ENCODE results near the gene DUSP19. TPM values are rescaled to one million over a fixed set of nuclear protein-coding genes. Genes with fewer than 3 reads are reported as not detected.
A peak's percentile ranks its signal among the peaks of the same experiment; 100 is the strongest.

The DUSP19 gene
- total and polyA plus RNA-seq, 5 donors from 2014 or later = 0.21 to 1.7 (median 1.4) TPM

DNA sequence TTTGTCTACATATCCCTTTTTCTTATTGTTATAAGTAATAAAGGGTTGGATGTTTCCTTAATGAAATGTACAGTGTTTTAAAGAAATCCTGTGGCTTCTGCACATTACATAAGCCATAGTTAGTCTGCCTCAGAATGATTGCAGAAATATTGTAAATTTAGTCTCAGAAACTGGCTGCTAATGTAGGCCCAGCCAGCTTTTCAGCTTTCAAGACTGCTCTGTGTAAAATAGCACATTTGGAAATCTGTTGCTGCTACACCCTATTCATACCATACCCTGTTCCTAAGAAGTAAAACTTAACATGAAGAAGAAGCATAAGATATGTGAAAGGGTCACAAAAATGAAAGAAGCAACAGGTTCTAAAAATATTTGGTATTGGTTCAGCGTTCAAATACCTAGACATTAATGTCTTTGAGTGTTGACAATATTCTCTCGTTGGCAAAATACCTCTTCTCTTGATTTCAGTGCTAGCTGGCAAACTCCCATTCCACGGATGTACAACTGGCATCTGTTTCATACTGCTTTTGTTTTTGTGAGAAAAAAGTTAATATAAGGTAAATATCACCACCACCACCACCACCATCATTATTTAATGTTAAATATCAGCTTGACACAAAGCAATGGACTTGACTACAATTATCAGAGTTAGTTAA, 21.1 kb upstream of the DUSP19 start:
- Mint-ChIP-seq H3K27me3 (peaks cover 17% of the 10 kb centered on the region), H3K9me3 (peaks cover 0 to 3% (median 0%) of the 10 kb centered on the region in 7 donors), H3K27ac (no peak overlapping the region), H3K4me1 (no peaks in the 10 kb centered on the region), H3K36me3 (no peaks in the 10 kb centered on the region), H3K4me3 (no peak overlapping the region)
- H3K9me3 ChIP-seq (ENCODE audit: control insufficient read depth in 2 of 2, low read length in 2 of 2) = no peaks in the 10 kb centered on the region
- peaks cover 4% of the 10 kb centered on the region for H3K27me3 ChIP-seq (ENCODE audit: control insufficient read depth, insufficient read depth, low read length)
- no peak overlapping the region for H3K27ac ChIP-seq (ENCODE audit: insufficient read depth, low read length, poor library complexity, severe bottlenecking)
- no peak for DNase-seq
- ATAC-seq (ENCODE audit: low read depth in 2 of 2) = no peak
- no peak overlapping the region for H3K4me3 ChIP-seq (ENCODE audit: low read depth, low read length)
- no peaks in the 10 kb centered on the region for H3K4me1 ChIP-seq (ENCODE audit: control insufficient read depth, insufficient read depth, low read length, poor library complexity, severe bottlenecking)
- no peaks in the 10 kb centered on the region for H3K36me3 ChIP-seq (ENCODE audit: control insufficient read depth, insufficient read depth, low read length)

DNA sequence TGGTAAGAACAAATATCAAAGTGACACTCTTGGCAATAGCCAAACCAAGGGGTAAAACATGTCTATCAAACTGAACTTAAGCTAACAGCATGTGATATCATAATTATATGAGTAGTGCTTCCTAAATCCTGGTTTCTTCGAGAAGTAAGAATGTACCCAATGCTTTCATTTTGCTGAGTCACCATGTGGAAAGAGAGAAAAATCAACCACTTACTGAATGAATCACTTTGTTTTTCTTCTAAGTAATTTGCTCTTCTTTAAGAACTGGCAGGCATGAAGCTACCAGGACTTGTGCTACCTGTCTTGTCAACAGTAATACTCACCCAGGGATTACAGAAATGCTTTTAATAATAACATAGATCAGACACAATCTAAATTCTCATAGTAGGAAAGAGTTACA, 19.0 kb upstream of the DUSP19 start:
- Histone ChIP-seq H3K27me3 (ENCODE audit: control insufficient read depth, insufficient read depth, low read length) (peaks cover 4% of the 10 kb centered on the region), H3K36me3 (ENCODE audit: control insufficient read depth, insufficient read depth, low read length) (no peaks in the 10 kb centered on the region), H3K4me3 (ENCODE audit: low read depth, low read length) (no peak overlapping the region), H3K4me1 (ENCODE audit: control insufficient read depth, insufficient read depth, low read length, poor library complexity, severe bottlenecking) (no peaks in the 10 kb centered on the region), H3K9me3 (ENCODE audit: control insufficient read depth in 2 of 2, low read length in 2 of 2) (no peaks in the 10 kb centered on the region), H3K27ac (ENCODE audit: insufficient read depth, low read length, poor library complexity, severe bottlenecking) (no peak overlapping the region)
- Mint-ChIP-seq H3K27me3 (peaks cover 30% of the 10 kb centered on the region), H3K36me3 (no peaks in the 10 kb centered on the region), H3K4me3 (no peak overlapping the region), H3K4me1 (peaks cover 0 to 5% (median 0%) of the 10 kb centered on the region in 4 donors), H3K27ac (peak overlapping the region in 1 of 3 donors; percentile 14), H3K9me3 (peaks cover 0 to 3% (median 0%) of the 10 kb centered on the region in 7 donors)
- DNase-seq = no peak
- ATAC-seq (ENCODE audit: low read depth in 2 of 2) = no peak

DNA sequence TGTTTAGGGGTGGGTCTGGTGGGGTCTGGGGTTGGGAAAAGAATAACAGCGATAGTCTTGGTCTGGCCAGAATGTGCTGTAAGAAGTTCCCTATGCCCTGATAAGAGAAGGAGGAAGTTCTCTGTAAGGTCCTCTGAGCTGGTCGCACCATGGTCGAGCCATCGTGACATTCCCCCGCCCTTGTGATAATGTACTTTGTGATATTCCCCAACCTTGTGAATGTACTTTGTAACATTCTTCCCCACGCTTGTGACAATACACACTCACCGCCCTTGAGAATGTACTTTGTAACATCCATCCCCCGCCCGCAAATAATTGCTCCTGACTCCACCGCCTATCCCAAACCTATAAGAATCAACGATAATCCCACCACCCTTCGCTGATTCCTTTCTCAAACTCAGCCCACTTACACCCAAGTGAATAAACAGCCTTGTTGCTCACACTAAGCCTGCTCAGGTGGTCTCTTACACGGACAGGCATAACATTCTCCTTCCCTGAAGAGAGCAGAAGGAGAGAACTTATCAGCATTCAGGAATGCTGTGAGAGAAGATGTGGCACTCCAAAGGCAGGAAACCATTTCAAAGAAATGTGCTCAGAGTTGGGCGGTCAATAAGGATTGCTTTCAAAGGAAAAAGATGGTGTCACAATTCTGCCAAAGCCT, 17.8 kb upstream of the DUSP19 start:
- Mint-ChIP-seq H3K9me3 (peaks cover 0 to 3% (median 0%) of the 10 kb centered on the region in 7 donors), H3K36me3 (no peaks in the 10 kb centered on the region), H3K4me1 (peaks cover 0 to 5% (median 0%) of the 10 kb centered on the region in 4 donors), H3K27me3 (peaks cover 30% of the 10 kb centered on the region), H3K27ac (no peak overlapping the region), H3K4me3 (no peak overlapping the region)
- Histone ChIP-seq H3K27me3 (ENCODE audit: control insufficient read depth, insufficient read depth, low read length) (peaks cover 4% of the 10 kb centered on the region), H3K27ac (ENCODE audit: insufficient read depth, low read length, poor library complexity, severe bottlenecking) (no peak overlapping the region), H3K4me1 (ENCODE audit: control insufficient read depth, insufficient read depth, low read length, poor library complexity, severe bottlenecking) (no peaks in the 10 kb centered on the region), H3K4me3 (ENCODE audit: low read depth, low read length) (no peak overlapping the region), H3K9me3 (ENCODE audit: control insufficient read depth in 2 of 2, low read length in 2 of 2) (no peaks in the 10 kb centered on the region), H3K36me3 (ENCODE audit: control insufficient read depth, insufficient read depth, low read length) (no peaks in the 10 kb centered on the region)
- DNase-seq (no peak), ATAC-seq (ENCODE audit: low read depth in 2 of 2) (no peak)

DNA sequence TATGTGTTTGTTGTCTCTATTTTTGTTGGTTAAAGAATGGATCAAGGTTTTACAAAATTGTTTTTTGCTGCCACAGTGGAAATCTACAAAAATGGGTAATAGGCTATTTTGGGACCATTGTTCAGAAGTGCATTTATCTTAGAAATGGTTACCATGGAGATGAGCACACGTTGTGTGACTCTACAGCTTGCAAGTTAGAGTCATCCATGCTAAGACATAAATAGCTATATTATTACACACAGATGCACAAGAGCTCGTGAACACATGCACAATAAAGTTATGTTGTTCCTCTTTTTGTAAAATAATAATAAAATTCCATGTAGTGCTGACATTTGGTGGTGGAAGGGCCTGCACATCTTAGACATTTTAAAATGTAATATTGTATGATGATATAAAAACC, 15.5 kb upstream of the DUSP19 start:
- Histone ChIP-seq H3K36me3 (ENCODE audit: control insufficient read depth, insufficient read depth, low read length) (no peaks in the 10 kb centered on the region), H3K4me1 (ENCODE audit: control insufficient read depth, insufficient read depth, low read length, poor library complexity, severe bottlenecking) (no peaks in the 10 kb centered on the region), H3K27me3 (ENCODE audit: control insufficient read depth, insufficient read depth, low read length) (peaks cover 8% of the 10 kb centered on the region), H3K9me3 (ENCODE audit: control insufficient read depth in 2 of 2, low read length in 2 of 2) (no peaks in the 10 kb centered on the region), H3K27ac (ENCODE audit: insufficient read depth, low read length, poor library complexity, severe bottlenecking) (no peak overlapping the region), H3K4me3 (ENCODE audit: low read depth, low read length) (no peak overlapping the region)
- Mint-ChIP-seq H3K27ac (no peak overlapping the region), H3K9me3 (peaks cover 0 to 3% (median 0%) of the 10 kb centered on the region in 7 donors), H3K27me3 (peaks cover 36% of the 10 kb centered on the region), H3K4me3 (no peak overlapping the region), H3K4me1 (peaks cover 0 to 5% (median 0%) of the 10 kb centered on the region in 4 donors), H3K36me3 (no peaks in the 10 kb centered on the region)
- no peak for DNase-seq
- ATAC-seq (ENCODE audit: low read depth in 2 of 2) = no peak

DNA sequence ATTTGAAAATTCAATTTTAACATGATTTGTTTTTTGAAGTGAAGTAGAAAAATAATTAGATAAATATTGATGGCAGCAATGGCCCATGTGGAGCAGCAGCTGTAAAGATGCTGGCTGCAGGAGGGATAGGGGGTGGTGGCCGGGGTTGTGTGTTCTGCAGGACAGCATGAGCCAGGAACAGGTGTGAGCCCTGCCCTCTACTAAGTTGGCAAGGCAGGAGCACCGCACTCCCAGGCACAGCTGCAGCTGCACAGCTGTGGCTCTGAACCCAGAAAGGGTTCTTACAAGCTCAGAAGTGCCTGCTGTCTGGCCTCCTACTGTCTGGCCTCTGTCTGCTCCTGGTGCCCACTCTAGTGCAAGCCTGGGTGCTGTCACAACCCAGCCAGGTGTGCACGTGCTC, 10.0 kb upstream of the DUSP19 start:
- Mint-ChIP-seq H3K27ac (no peak overlapping the region), H3K4me1 (no peaks in the 10 kb centered on the region), H3K27me3 (peaks cover 26% of the 10 kb centered on the region), H3K9me3 (no peaks in the 10 kb centered on the region), H3K4me3 (no peak overlapping the region), H3K36me3 (no peaks in the 10 kb centered on the region)
- DNase-seq (no peak), ATAC-seq (ENCODE audit: low read depth in 2 of 2) (no peak)
- no peak overlapping the region for H3K4me3 ChIP-seq (ENCODE audit: low read depth, low read length)
- no peak overlapping the region for H3K27ac ChIP-seq (ENCODE audit: insufficient read depth, low read length, poor library complexity, severe bottlenecking)
- no peaks in the 10 kb centered on the region for H3K36me3 ChIP-seq (ENCODE audit: control insufficient read depth, insufficient read depth, low read length)
- no peaks in the 10 kb centered on the region for H3K4me1 ChIP-seq (ENCODE audit: control insufficient read depth, insufficient read depth, low read length, poor library complexity, severe bottlenecking)
- H3K27me3 ChIP-seq (ENCODE audit: control insufficient read depth, insufficient read depth, low read length) = peaks cover 4% of the 10 kb centered on the region
- no peaks in the 10 kb centered on the region for H3K9me3 ChIP-seq (ENCODE audit: control insufficient read depth in 2 of 2, low read length in 2 of 2)

DNA sequence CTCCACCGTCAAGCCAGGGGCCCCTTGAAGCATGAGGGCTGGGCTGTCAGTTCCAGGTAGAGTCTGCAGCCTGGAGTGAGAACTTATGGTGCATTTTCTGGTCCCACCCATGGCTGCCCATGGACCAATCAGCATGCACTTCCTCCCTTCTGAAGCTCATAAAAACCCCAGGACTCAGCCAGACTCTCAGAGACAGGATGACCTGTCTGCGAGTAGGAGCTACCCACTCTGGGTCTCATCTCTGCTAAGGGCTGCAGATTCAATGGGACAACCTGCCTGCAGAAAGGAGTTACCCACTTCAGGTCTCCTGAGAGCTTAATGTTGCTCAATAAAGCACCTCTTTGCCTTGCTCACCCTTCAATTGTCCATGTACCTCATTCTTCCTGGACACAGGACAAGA, 9.4 kb upstream of the DUSP19 start:
- no peak overlapping the region for H3K27ac Mint-ChIP-seq
- H3K9me3 Mint-ChIP-seq = no peaks in the 10 kb centered on the region
- H3K27ac ChIP-seq (ENCODE audit: insufficient read depth, low read length, poor library complexity, severe bottlenecking) = no peak overlapping the region
- no peak overlapping the region for H3K4me3 ChIP-seq (ENCODE audit: low read depth, low read length)
- no peaks in the 10 kb centered on the region for H3K36me3 Mint-ChIP-seq
- no peaks in the 10 kb centered on the region for H3K4me1 Mint-ChIP-seq
- H3K9me3 ChIP-seq (ENCODE audit: control insufficient read depth in 2 of 2, low read length in 2 of 2) = no peaks in the 10 kb centered on the region
- no peak overlapping the region for H3K4me3 Mint-ChIP-seq
- peaks cover 4% of the 10 kb centered on the region for H3K27me3 ChIP-seq (ENCODE audit: control insufficient read depth, insufficient read depth, low read length)
- DNase-seq (no peak), ATAC-seq (ENCODE audit: low read depth in 2 of 2) (no peak)
- peaks cover 23% of the 10 kb centered on the region for H3K27me3 Mint-ChIP-seq
- H3K4me1 ChIP-seq (ENCODE audit: control insufficient read depth, insufficient read depth, low read length, poor library complexity, severe bottlenecking) = no peaks in the 10 kb centered on the region
- H3K36me3 ChIP-seq (ENCODE audit: control insufficient read depth, insufficient read depth, low read length) = no peaks in the 10 kb centered on the region

DNA sequence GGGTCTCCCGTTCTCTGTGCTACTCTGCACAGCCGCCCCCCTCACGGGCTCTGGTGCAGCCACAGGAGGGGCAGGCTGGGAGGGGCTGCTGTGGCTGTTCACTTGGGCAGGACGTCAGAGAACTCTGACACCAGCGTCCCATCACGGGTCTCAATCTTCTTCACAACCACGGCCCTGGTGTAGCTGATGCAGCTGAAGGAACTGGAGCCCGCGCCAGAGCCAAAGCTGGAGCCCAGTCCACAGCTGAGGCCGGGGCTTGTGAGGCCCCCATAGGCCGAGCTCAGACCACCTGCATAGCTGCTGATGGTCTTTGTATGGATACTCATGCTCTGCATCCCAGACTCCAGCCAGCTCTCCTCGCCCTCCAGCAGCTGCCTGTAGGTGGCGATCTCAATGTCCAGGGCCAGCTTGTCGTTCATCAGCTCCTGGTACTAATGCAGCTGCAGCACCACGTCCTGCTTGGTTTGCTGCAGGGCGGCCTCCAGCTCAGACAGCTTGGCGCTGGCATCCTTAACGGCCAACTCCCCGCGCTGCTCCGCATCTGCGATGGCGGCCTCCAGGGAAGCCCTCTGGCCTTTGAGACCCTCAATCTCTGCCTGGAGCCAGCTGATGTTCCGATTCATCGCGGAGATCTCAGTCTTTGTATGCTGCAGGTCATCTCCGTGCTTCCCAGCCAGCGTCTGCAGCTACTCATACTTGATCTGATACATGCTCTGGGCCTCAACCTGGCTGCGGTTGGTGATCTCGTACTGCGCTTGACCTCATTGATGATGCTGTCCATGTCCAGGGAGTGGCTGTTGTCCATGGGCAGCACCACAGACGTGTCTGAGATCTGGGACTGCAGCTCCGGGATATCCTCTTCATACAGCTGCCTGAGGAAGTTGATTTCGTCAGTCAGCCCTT, 7.4 kb upstream of the DUSP19 start:
- H3K27me3 ChIP-seq (ENCODE audit: control insufficient read depth, insufficient read depth, low read length) = peaks cover 5% of the 10 kb centered on the region

More for the DNA sequence above, 7.4 kb upstream of the DUSP19 start:
- H3K4me3 Mint-ChIP-seq = no peak overlapping the region
- H3K27ac Mint-ChIP-seq = no peak overlapping the region
- no peaks in the 10 kb centered on the region for H3K9me3 Mint-ChIP-seq
- no peaks in the 10 kb centered on the region for H3K36me3 ChIP-seq (ENCODE audit: control insufficient read depth, insufficient read depth, low read length)
- H3K4me3 ChIP-seq (ENCODE audit: low read depth, low read length) = no peak overlapping the region
- ATAC-seq (ENCODE audit: low read depth in 2 of 2) (no peak), DNase-seq (no peak)
- no peak overlapping the region for H3K27ac ChIP-seq (ENCODE audit: insufficient read depth, low read length, poor library complexity, severe bottlenecking)
- H3K27me3 Mint-ChIP-seq = peaks cover 20% of the 10 kb centered on the region
- H3K9me3 ChIP-seq (ENCODE audit: control insufficient read depth in 2 of 2, low read length in 2 of 2) = no peaks in the 10 kb centered on the region
- no peaks in the 10 kb centered on the region for H3K36me3 Mint-ChIP-seq
- H3K4me1 Mint-ChIP-seq = no peaks in the 10 kb centered on the region
- H3K4me1 ChIP-seq (ENCODE audit: control insufficient read depth, insufficient read depth, low read length, poor library complexity, severe bottlenecking) = no peaks in the 10 kb centered on the region

Data from CD4-positive, CD25-positive, alpha-beta regulatory T cell (primary cell).